GM12878 (cell line): ENCODE measurements around the gene SLTM. TPM values are rescaled to one million over a fixed set of nuclear protein-coding genes. Genes with fewer than 3 reads are reported as not detected.

Experiments used
- ATAC-seq: fragments of 200-7000 bp; cut with Tn5 transposase; 3 replicates; pipeline ENCODE4 v1.9.1; 2020; ENCODE audit warnings: mild to moderate bottlenecking, moderate library complexity
- BruUV-seq: library from RNA; stranded (reverse); fragments of 400-500 nt; replicated peaks from 2 replicates; lab custom pipeline; 2021; lab: Mats Ljungman, UMichigan
- CTCF ChIA-PET: fragments of 300-600 bp; sonication (Branson Sonifier 250); formaldehyde crosslinking; extraction: SDS; loops from one replicate; lab custom pipeline; 2021; ENCODE audit warnings: inconsistent platforms; lab: Yijun Ruan, JAX
- POLR2A ChIA-PET: fragments of 350-600 bp; formaldehyde crosslinking; extraction: SDS; loops from one replicate; lab custom pipeline; 2021; ENCODE audit warnings: inconsistent platforms; lab: Charles Lee
- RAD21 ChIA-PET: fragments of 300-600 bp; sonication (Branson Sonifier 250); formaldehyde crosslinking; loops from one replicate; lab custom pipeline; 2023; ENCODE audit warnings: antibody characterized with exemption; ENCODE audit not compliant: unreplicated experiment; lab: Charles Lee
- SMC1A ChIA-PET: fragments of 300-600 bp; sonication (Branson Sonifier 250); formaldehyde crosslinking; loops from one replicate; lab custom pipeline; 2023; ENCODE audit not compliant: unreplicated experiment, uncharacterized antibody; lab: Charles Lee
- DNase-seq: peaks from one replicate; pipeline ENCODE4 v3.0.0-alpha.2; 2011; ENCODE audit warnings: low read depth, low spot score
- FAIRE-seq: peaks from 3 replicates; lab custom pipeline; 2011; peaks lifted over from hg19 to GRCh38; lab: Jason Lieb, UNC
- H2AFZ ChIP-seq: 2 replicates; pipeline ENCODE4 v1.6.0; 2011; ENCODE audit warnings: low read depth, low read length, control low read depth; ENCODE audit not compliant: control insufficient read depth
- H3K27ac ChIP-seq: 2 replicates; pipeline ENCODE4 v1.5.1; 2011; ENCODE audit warnings: control low read depth; ENCODE audit not compliant: control insufficient read depth, insufficient read depth
- H3K27me3 ChIP-seq, 2 experiments: replicated peaks in 1 of 2; 2 replicates each; pipeline versions ENCODE4 v1.6.0 to v1.6.1; 2011; ENCODE audit warnings: low read length in 1 of 2; ENCODE audit not compliant: control insufficient read depth in 2 of 2, insufficient read depth in 2 of 2
- H3K36me3 ChIP-seq, 2 experiments: 2 replicates each; pipeline ENCODE4 v1.5.1; 2011; ENCODE audit warnings: low read length in 1 of 2; ENCODE audit not compliant: control insufficient read depth in 2 of 2, insufficient read depth in 2 of 2
- H3K4me1 ChIP-seq: 2 replicates; pipeline ENCODE4 v1.6.1; 2011; ENCODE audit warnings: mild to moderate bottlenecking, low read length, moderate library complexity, mixed read lengths; ENCODE audit not compliant: control insufficient read depth, insufficient read depth
- H3K4me2 ChIP-seq: 2 replicates; pipeline ENCODE4 v1.6.0; 2011; ENCODE audit warnings: control low read depth; ENCODE audit not compliant: control insufficient read depth, insufficient read depth
- H3K4me3 ChIP-seq: fragments of 200-600 bp; sonication (generic); 2 replicates; pipeline ENCODE4 v1.5.1; 2016
- H3K79me2 ChIP-seq: 2 replicates; pipeline ENCODE4 v1.6.0; 2011; ENCODE audit warnings: low read length; ENCODE audit not compliant: control insufficient read depth, insufficient read depth
- H3K9ac ChIP-seq: 2 replicates; pipeline ENCODE4 v1.8.0; 2011; ENCODE audit warnings: low read length, control low read depth, mixed read lengths; ENCODE audit not compliant: control insufficient read depth, insufficient read depth
- H3K9me3 ChIP-seq: replicated peaks from 3 replicates; pipeline ENCODE4 v1.5.1; 2011; ENCODE audit warnings: mild to moderate bottlenecking, low read length; ENCODE audit not compliant: control insufficient read depth, insufficient read depth
- H4K20me1 ChIP-seq: 2 replicates; pipeline ENCODE4 v1.6.0; 2011; ENCODE audit not compliant: control insufficient read depth, insufficient read depth
- ATF7 ChIP-seq: fragments of 450-650 bp; IDR thresholded peaks from 2 replicates; pipeline ENCODE4 v1.6.1; 2016; ENCODE audit warnings: low read depth, mild to moderate bottlenecking
- CBFB ChIP-seq: IDR thresholded peaks from 2 replicates; pipeline ENCODE4 v1.6.1; 2016; ENCODE audit warnings: antibody characterized with exemption, low read depth
- CTCF ChIP-seq, 3 experiments: IDR thresholded peaks in 2 of 3; conservative IDR thresholded peaks in 1 of 3; 2 replicates each; pipeline ENCODE4 v1.5.1; 2011; ENCODE audit warnings: low read depth in 3 of 3, low read length in 3 of 3, mild to moderate bottlenecking in 3 of 3, control low read depth in 2 of 3, moderate library complexity in 2 of 3, inconsistent platforms in 1 of 3, mixed read lengths in 1 of 3; ENCODE audit not compliant: control insufficient read depth in 2 of 3, insufficient read depth in 1 of 3; ENCODE audit errors: extremely low read depth in 1 of 3
- E2F8 ChIP-seq: fragments of 450-650 bp; IDR thresholded peaks from 2 replicates; pipeline ENCODE4 v1.6.1; 2018; ENCODE audit warnings: mild to moderate bottlenecking, low read depth, moderate library complexity; ENCODE audit not compliant: partially characterized antibody
- HDAC2 ChIP-seq: fragments of 200-600 bp; sonication (generic); IDR thresholded peaks from 2 replicates; pipeline ENCODE4 v1.6.1; 2017
- IRF5 ChIP-seq: fragments of 450-650 bp; IDR thresholded peaks from 2 replicates; pipeline ENCODE4 v1.6.1; 2017; ENCODE audit warnings: borderline replicate concordance
- RAD21 ChIP-seq: IDR thresholded peaks from 2 replicates; pipeline ENCODE4 v1.6.1; 2011; ENCODE audit warnings: mild to moderate bottlenecking, low read depth, low read length, moderate library complexity; ENCODE audit not compliant: insufficient read depth
- SMC3 ChIP-seq: IDR thresholded peaks from 2 replicates; pipeline ENCODE4 v1.6.1; 2011; ENCODE audit warnings: low read length, improper control_type of control experiment, borderline replicate concordance
- STAT1 ChIP-seq: fragments of 450-650 bp; conservative IDR thresholded peaks from 2 replicates; pipeline ENCODE4 v1.6.1; 2014; ENCODE audit warnings: antibody characterized with exemption, mild to moderate bottlenecking
- WRNIP1 ChIP-seq: IDR thresholded peaks from 2 replicates; pipeline ENCODE4 v1.6.1; 2011; ENCODE audit warnings: low read depth, low read length, improper control_type of control experiment, borderline replicate concordance
- ZBTB40 ChIP-seq: fragments of 450-650 bp; IDR thresholded peaks from 2 replicates; pipeline ENCODE4 v1.6.1; 2016; ENCODE audit warnings: mild to moderate bottlenecking, moderate library complexity, borderline replicate concordance
- ZNF24 ChIP-seq: fragments of 450-650 bp; IDR thresholded peaks from 2 replicates; pipeline ENCODE4 v1.6.1; 2017; ENCODE audit warnings: antibody characterized with exemption, mild to moderate bottlenecking
- ZNF384 ChIP-seq: IDR thresholded peaks from 2 replicates; pipeline ENCODE4 v1.6.1; 2012; ENCODE audit warnings: low read depth, mild to moderate bottlenecking, low read length, improper control_type of control experiment, borderline replicate concordance
- ZSCAN29 ChIP-seq: fragments of 450-650 bp; IDR thresholded peaks from 2 replicates; pipeline ENCODE4 v1.6.1; 2017; ENCODE audit warnings: mild to moderate bottlenecking, moderate library complexity
- WGBS: methylation state at CpG from one replicate; pipeline ENCODE4 v1.1.6; 2016; ENCODE audit warnings: low lambda C conversion rate; ENCODE audit not compliant: insufficient replicate concordance, insufficient coverage; ENCODE audit errors: missing lambda C conversion rate; 5-methylcytosine and 5-hydroxymethylcytosine counted together
- in situ Hi-C: fragments of 300-500 bp; cut with MboI; formaldehyde crosslinking; loops from 9 replicates; pipeline ENCODE4 v1.14.3; 2018; ENCODE audit warnings: mixed read lengths
- intact Hi-C: fragments of 100-400 bp; cut with micrococcal nuclease; formaldehyde crosslinking; loops from one replicate; pipeline ENCODE4 v1.14.2; 2022; ENCODE audit not compliant: unreplicated experiment
- polyA plus RNA-seq, 11 experiments: library from polyadenylated mRNA; depleted of rRNA in 4 of 11; unstranded in 6 of 11; stranded (reverse) in 5 of 11; fragments of >200 nt; fragmentation: Nextera tagmentation in 4 of 11; fragmentation: Illumina TruSeq in 1 of 11; extraction: Ambion mirVana in 4 of 11; extraction: Trizol in 1 of 11; gene quantifications; 1 replicate in 1 of 11; 2 replicates in 10 of 11; pipeline versions ENCODE4 v1.2.1 to v1.2.3, GENCODE V29; 2011 to 2016; ENCODE audit warnings: inconsistent platforms in 2 of 11, missing spikeins in 2 of 11, low read depth in 1 of 11
- total RNA-seq, 4 experiments: library from RNA; depleted of rRNA in 3 of 4; stranded (reverse); fragments of >200 nt in 3 of 4; fragmentation: Illumina TruSeq in 1 of 4; extraction: Trizol in 1 of 4; gene quantifications; 2 replicates each; pipeline versions ENCODE4 v1.2.1 to v1.2.3, GENCODE V29; 2013 to 2021

SLTM gene
- total and polyA plus RNA-seq, 10 of the 15 experiments (the other 5 are each of a cell fraction or from before 2014, with no cell fraction given), result 50.5 to 152 (median 90.9) TPM

GRCh38 chr15:58839485-58839884 lies 94.0 kb downstream of the SLTM start:
- Histone ChIP-seq H3K9ac (no peak overlapping the region), H3K4me3 (no peak overlapping the region), H3K79me2 (no peaks in the 10 kb centered on the region), H3K4me2 (no peak overlapping the region), H4K20me1 (no peaks in the 10 kb centered on the region), H2AFZ (no peak overlapping the region)
- DNase-seq, result no peak
- in situ Hi-C loops (no loop called here), intact Hi-C loops (no loop called here)
- RAD21 ChIA-PET, result interaction anchor here (0.7 to 0.8 kb wide), 2 partner anchors 139 to 407 kb away, joined by 3 to 4 read pairs; no protein-coding TSS in a partner anchor
- TF ChIP-seq ZBTB40 (no peak), E2F8 (no peak), RAD21 (peak; percentile 75), CTCF (IDR thresholded peaks at IDR 0.05 in 2 of 3, conservative IDR thresholded peaks at IDR 0.05 in 1 of 3; ENCODE audit: control insufficient read depth in 2 of 3, extremely low read depth in 1 of 3, insufficient read depth in 1 of 3, low read depth in 3 of 3, low read length in 3 of 3) (peak; percentile 32 to 53 (median 41); a peak in 5 of 6 replicates), CBFB (no peak), ZNF384 (no peak), ATF7 (no peak), ZNF24 (no peak), ZSCAN29 (no peak), SMC3 (peak; percentile 34; the same call in 1 of the 2 replicates), WRNIP1 (no peak), IRF5 (no peak), HDAC2 (no peak), STAT1 (no peak)
- TF ChIP-seq, all 136 proteins: peak for 3
- no peaks in the 10 kb centered on the region for H3K36me3 ChIP-seq
- SMC1A ChIA-PET, result interaction anchor here (0.6 to 1.2 kb wide), 7 partner anchors 42 to 774 kb away, joined by 3 to 4 read pairs (median 3); no protein-coding TSS in a partner anchor
- WGBS, result 74% methylated on average over 1 of the region's 1 CpG
- H3K27me3 ChIP-seq, result no peaks in the 10 kb centered on the region
- ATAC-seq (peak; percentile 78), FAIRE-seq (no peak)
- POLR2A ChIA-PET, result no interaction called here
- H3K9me3 ChIP-seq, result no peaks in the 10 kb centered on the region; the same call in 2 of the 3 replicates
- BruUV-seq, result no TSS peak
- no peak overlapping the region for H3K27ac ChIP-seq
- CTCF ChIA-PET, result interaction anchor here (0.6 to 1.5 kb wide), 15 partner anchors 9 to 690 kb away, joined by 3 to 10 read pairs (median 4); no protein-coding TSS in a partner anchor
- peaks cover 23% of the 10 kb centered on the region for H3K4me1 ChIP-seq
